Measurements from ENCODE around the gene FCN1.

Gene FCN1

GRCh38 chr9:134915046-134915985 is 2.4 kb downstream of the FCN1 start:
- DNase-seq (ENCODE audit: extremely low read depth, low read depth), result no peak
- TF ChIP-seq, protein P1, sequence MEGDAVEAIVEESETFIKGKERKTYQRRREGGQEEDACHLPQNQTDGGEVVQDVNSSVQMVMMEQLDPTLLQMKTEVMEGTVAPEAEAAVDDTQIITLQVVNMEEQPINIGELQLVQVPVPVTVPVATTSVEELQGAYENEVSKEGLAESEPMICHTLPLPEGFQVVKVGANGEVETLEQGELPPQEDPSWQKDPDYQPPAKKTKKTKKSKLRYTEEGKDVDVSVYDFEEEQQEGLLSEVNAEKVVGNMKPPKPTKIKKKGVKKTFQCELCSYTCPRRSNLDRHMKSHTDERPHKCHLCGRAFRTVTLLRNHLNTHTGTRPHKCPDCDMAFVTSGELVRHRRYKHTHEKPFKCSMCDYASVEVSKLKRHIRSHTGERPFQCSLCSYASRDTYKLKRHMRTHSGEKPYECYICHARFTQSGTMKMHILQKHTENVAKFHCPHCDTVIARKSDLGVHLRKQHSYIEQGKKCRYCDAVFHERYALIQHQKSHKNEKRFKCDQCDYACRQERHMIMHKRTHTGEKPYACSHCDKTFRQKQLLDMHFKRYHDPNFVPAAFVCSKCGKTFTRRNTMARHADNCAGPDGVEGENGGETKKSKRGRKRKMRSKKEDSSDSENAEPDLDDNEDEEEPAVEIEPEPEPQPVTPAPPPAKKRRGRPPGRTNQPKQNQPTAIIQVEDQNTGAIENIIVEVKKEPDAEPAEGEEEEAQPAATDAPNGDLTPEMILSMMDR (IDR thresholded peaks at IDR 0.05; ENCODE audit: low read depth, low read length, missing control alignments), result no peak

DNA sequence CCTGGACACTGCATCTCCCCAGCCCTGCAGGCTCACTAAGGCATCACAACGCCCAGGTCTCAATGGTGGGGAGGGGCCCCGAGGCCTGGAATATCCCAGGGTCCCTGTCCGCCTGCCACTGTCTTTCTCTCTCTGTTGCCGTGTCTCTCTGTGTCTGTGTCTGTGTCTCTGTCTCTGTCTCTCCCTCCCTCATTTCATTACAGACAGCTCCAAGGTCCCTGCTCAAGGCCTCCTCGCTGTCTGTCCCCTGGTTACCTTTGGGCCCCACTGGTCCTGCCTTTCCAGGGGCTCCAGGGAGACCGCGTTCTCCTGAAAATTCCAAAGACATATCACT is 3.2 kb downstream of the FCN1 start:
- no peak overlapping the region for H3K4me3 ChIP-seq (replicated peaks; ENCODE audit: low read depth, low read length)
- DNase-seq (ENCODE audit: extremely low read depth, low read depth), result no peak
- TF ChIP-seq, protein P1 (IDR thresholded peaks at IDR 0.05; ENCODE audit: low read depth, low read length, missing control alignments), result no peak

More at GRCh38 chr9:134915046-134915985, 2.4 kb downstream of the FCN1 start:
- no peak overlapping the region for H3K4me3 ChIP-seq (replicated peaks; ENCODE audit: low read depth, low read length)

DNA sequence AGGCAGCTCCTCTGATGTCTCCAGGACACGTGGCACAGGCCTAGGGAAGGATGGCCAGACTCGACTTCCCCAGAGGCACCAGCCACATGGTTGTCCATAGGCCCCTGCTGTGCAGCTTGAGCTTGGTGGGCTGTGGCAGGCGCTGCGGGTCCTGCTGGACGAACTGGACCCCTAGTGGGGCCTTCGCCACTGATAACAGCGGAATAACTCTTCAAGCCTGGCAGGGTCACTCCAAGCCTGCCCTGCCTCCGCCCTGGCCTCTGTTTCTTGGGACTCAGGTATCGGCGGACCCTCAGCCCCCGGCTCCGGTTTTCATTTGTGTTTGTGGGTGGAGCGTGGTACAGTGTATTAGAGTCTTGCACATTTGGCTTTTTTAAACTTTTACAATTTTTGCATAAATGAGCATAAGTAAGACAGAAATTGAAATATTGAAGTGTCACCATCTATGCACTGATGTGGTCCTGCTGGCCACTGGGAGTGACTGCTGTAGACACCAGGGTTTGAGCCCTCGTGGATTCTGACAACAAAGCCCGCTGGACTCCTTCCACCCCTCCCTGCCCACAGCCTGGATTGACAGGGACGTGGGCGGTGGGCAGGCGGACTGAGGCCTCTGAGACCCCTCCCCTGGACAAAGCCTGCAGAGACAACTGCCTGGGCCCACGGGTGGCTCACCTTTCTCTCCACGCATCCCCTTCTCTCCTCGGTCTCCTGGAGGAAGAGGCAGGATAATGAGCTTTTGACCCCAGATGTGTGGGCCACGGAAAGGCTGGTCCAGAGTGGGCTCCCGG is 3.8 kb downstream of the FCN1 start:
- DNase-seq (ENCODE audit: extremely low read depth, low read depth), result no peak
- TF ChIP-seq, protein P1 (IDR thresholded peaks at IDR 0.05; ENCODE audit: low read depth, low read length, missing control alignments), result no peak
- no peak overlapping the region for H3K4me3 ChIP-seq (replicated peaks; ENCODE audit: low read depth, low read length)

DNA sequence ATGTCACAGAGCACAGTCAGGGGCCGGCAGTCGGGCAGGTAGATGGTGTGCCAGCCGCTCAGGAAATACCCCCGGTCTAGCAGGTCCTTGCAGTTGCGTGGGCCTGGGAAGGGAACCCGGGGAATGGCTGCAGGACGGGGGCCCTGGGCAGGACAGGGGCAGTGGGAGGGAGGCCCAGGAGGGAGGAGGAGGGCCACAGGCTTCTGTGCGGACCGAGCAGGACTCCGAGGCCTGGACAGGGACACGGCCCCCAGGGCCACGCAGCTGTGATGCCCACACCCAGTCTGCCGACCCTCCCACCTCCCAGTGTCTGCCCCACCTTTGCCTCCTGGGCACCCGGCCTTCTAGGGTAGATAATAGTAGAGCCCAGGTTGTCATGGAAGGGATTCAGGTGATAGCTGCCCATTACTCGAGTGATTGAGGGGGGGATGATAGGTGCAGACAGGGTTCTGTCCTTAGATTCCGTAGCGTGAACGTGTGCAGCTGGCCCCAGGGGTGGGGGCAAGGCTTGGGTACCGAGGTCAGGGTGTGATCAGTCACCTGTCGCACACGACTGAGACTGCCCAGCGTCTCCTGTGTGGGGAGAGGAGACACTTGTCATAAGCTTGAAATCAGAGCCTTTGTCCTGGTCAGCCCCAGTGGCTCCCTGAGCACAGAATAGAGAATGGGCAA is 4.5 kb downstream of the FCN1 start:
- no peak overlapping the region for H3K4me3 ChIP-seq (replicated peaks; ENCODE audit: low read depth, low read length)
- DNase-seq (ENCODE audit: extremely low read depth, low read depth), result no peak
- TF ChIP-seq, protein P1 (IDR thresholded peaks at IDR 0.05; ENCODE audit: low read depth, low read length, missing control alignments), result no peak

- H3K4me3 ChIP-seq (replicated peaks; ENCODE audit: low read depth, low read length), result no peak overlapping the region
- DNase-seq (ENCODE audit: extremely low read depth, low read depth), result no peak
- TF ChIP-seq, protein P1 (IDR thresholded peaks at IDR 0.05; ENCODE audit: low read depth, low read length, missing control alignments), result no peak
Observed at GRCh38 chr9:134912126-134912840, 5.4 kb downstream of the FCN1 start.

Measured in HFF-Myc (cell line).